WTC11 (cell line): Measurements from ENCODE around the gene CLIP2. TPM values are rescaled to one million over a fixed set of nuclear protein-coding genes. Genes with fewer than 3 reads are reported as not detected.

Source experiments
- ATAC-seq: fragments of 200-7000 bp; cut with Tn5 transposase; 2 replicates; pipeline ENCODE4 v1.10.0; 2021; ENCODE audit warnings: mild to moderate bottlenecking, moderate library complexity
- CTCF ChIA-PET: fragments of 300-600 bp; sonication (Branson Sonifier 250); formaldehyde crosslinking; loops from one replicate; lab custom pipeline; 2021; ENCODE audit warnings: antibody characterized with exemption; lab: Charles Lee
- POLR2A ChIA-PET: fragments of 350-600 bp; sonication (Branson Sonifier 250); formaldehyde crosslinking; loops from one replicate; lab custom pipeline; 2021; ENCODE audit warnings: antibody characterized with exemption; lab: Charles Lee
- DNase-seq: peaks from one replicate; pipeline ENCODE4 v3.0.0; 2021; ENCODE audit warnings: low spot score
- H3K27ac Mint-ChIP-seq: 2 replicates; pipeline ENCODE4 v1.8.0; 2021; ENCODE audit warnings: mixed read lengths
- H3K27me3 Mint-ChIP-seq: 2 replicates; pipeline ENCODE4 v1.8.0; 2021; ENCODE audit warnings: low read depth, mild to moderate bottlenecking, moderate library complexity, mixed read lengths
- H3K36me3 Mint-ChIP-seq: 2 replicates; pipeline ENCODE4 v1.8.0; 2021; ENCODE audit warnings: mixed read lengths
- H3K4me1 Mint-ChIP-seq: 2 replicates; pipeline ENCODE4 v1.8.0; 2022; ENCODE audit warnings: mixed read lengths
- H3K4me3 Mint-ChIP-seq: 2 replicates; pipeline ENCODE4 v1.8.0; 2021; ENCODE audit warnings: mild to moderate bottlenecking, moderate library complexity, mixed read lengths
- H3K9me3 Mint-ChIP-seq: 2 replicates; pipeline ENCODE4 v1.8.0; 2021; ENCODE audit warnings: mixed read lengths
- CREB1 ChIP-seq: sonication (generic); formaldehyde crosslinking; IDR thresholded peaks from 2 replicates; pipeline ENCODE4 v1.8.0; 2023; ENCODE audit warnings: mild to moderate bottlenecking, missing genetic modification reagents
- EMX1 ChIP-seq: fragments of 250-450 bp; sonication (Bioruptor Pico); IDR thresholded peaks from 2 replicates; pipeline ENCODE4 v1.8.0; 2021; ENCODE audit warnings: mild to moderate bottlenecking
- ESRRA ChIP-seq: sonication (generic); formaldehyde crosslinking; IDR thresholded peaks from 2 replicates; pipeline ENCODE4 v1.8.1; 2022; ENCODE audit warnings: mild to moderate bottlenecking, missing genetic modification reagents, borderline replicate concordance
- ETV6 ChIP-seq: sonication (generic); formaldehyde crosslinking; IDR thresholded peaks from 2 replicates; pipeline ENCODE4 v1.8.1; 2022; ENCODE audit warnings: mild to moderate bottlenecking, missing genetic modification reagents
- GABPB1 ChIP-seq: sonication (generic); formaldehyde crosslinking; IDR thresholded peaks from 2 replicates; pipeline ENCODE4 v1.8.1; 2023; ENCODE audit warnings: mild to moderate bottlenecking, missing genetic modification reagents
- GRHL2 ChIP-seq: fragments of 250-450 bp; sonication (Bioruptor Pico); IDR thresholded peaks from 2 replicates; pipeline ENCODE4 v1.8.0; 2022; ENCODE audit warnings: mild to moderate bottlenecking, moderate library complexity; ENCODE audit not compliant: insufficient replicate concordance, severe bottlenecking
- GTF2I ChIP-seq: fragments of 250-450 bp; sonication (Bioruptor Pico); conservative IDR thresholded peaks from 2 replicates; pipeline ENCODE4 v1.4.0; 2021; ENCODE audit warnings: mild to moderate bottlenecking
- IRF1 ChIP-seq: sonication (generic); formaldehyde crosslinking; IDR thresholded peaks from 2 replicates; pipeline ENCODE4 v1.8.0; 2023; ENCODE audit warnings: missing genetic modification reagents
- JAZF1 ChIP-seq: fragments of 250-450 bp; sonication (Bioruptor Pico); IDR thresholded peaks from 2 replicates; pipeline ENCODE4 v1.9.0; 2021; ENCODE audit warnings: moderate library complexity, mild to moderate bottlenecking, inconsistent platforms
- JUN ChIP-seq: sonication (generic); formaldehyde crosslinking; IDR thresholded peaks from 2 replicates; pipeline ENCODE4 v1.8.0; 2023; ENCODE audit warnings: mild to moderate bottlenecking, missing genetic modification reagents
- NFYB ChIP-seq: sonication (generic); formaldehyde crosslinking; conservative IDR thresholded peaks from 2 replicates; pipeline ENCODE4 v1.8.0; 2022; ENCODE audit warnings: low read depth, missing genetic modification reagents
- NR2C2 ChIP-seq: sonication (generic); formaldehyde crosslinking; IDR thresholded peaks from 2 replicates; pipeline ENCODE4 v1.8.0; 2022; ENCODE audit warnings: mild to moderate bottlenecking, missing genetic modification reagents
- SMAD4 ChIP-seq: sonication (generic); formaldehyde crosslinking; IDR thresholded peaks from 2 replicates; pipeline ENCODE4 v1.8.0; 2022; ENCODE audit warnings: mild to moderate bottlenecking, missing genetic modification reagents
- SP1 ChIP-seq: sonication (generic); formaldehyde crosslinking; conservative IDR thresholded peaks from 2 replicates; pipeline ENCODE4 v1.8.1; 2022; ENCODE audit warnings: missing genetic modification reagents
- STAT6 ChIP-seq: sonication (generic); formaldehyde crosslinking; conservative IDR thresholded peaks from 2 replicates; pipeline ENCODE4 v1.8.1; 2023; ENCODE audit warnings: mild to moderate bottlenecking, low read depth, missing genetic modification reagents, moderate library complexity
- TP53 ChIP-seq: sonication (generic); formaldehyde crosslinking; IDR thresholded peaks from 2 replicates; pipeline ENCODE4 v1.8.1; 2023; ENCODE audit warnings: mild to moderate bottlenecking, missing genetic modification reagents
- ZNF138 ChIP-seq: sonication (generic); formaldehyde crosslinking; conservative IDR thresholded peaks from 2 replicates; pipeline ENCODE4 v1.8.1; 2022; ENCODE audit warnings: mild to moderate bottlenecking, moderate library complexity, missing genetic modification reagents
- ZNF232 ChIP-seq: sonication (generic); formaldehyde crosslinking; IDR thresholded peaks from 2 replicates; pipeline ENCODE4 v1.8.0; 2022; ENCODE audit warnings: mild to moderate bottlenecking, missing genetic modification reagents
- ZNF317 ChIP-seq: sonication (generic); formaldehyde crosslinking; IDR thresholded peaks from 2 replicates; pipeline ENCODE4 v1.8.1; 2023; ENCODE audit warnings: low read depth, mild to moderate bottlenecking, moderate library complexity, missing genetic modification reagents, borderline replicate concordance
- ZNF416 ChIP-seq: fragments of 250-450 bp; sonication (Bioruptor Pico); IDR thresholded peaks from 2 replicates; pipeline ENCODE4 v1.9.0; 2021; ENCODE audit warnings: mild to moderate bottlenecking, inconsistent platforms
- ZNF423 ChIP-seq: fragments of 250-450 bp; sonication (Bioruptor Pico); IDR thresholded peaks from 2 replicates; pipeline ENCODE4 v2.1.2; 2022; ENCODE audit warnings: mild to moderate bottlenecking, moderate library complexity
- ZNF671 ChIP-seq: fragments of 250-450 bp; sonication (Bioruptor Pico); IDR thresholded peaks from 2 replicates; pipeline ENCODE4 v1.8.0; 2021; ENCODE audit warnings: mild to moderate bottlenecking
- total RNA-seq: library from RNA; stranded (reverse); gene quantifications from 3 replicates; pipeline ENCODE4 v1.2.3, GENCODE V29; 2021
- TF ChIP-seq, protein P1 (sequence below): sonication (generic); formaldehyde crosslinking; IDR thresholded peaks from 2 replicates; pipeline ENCODE4 v1.8.0; 2022; ENCODE audit warnings: mild to moderate bottlenecking, missing genetic modification reagents

The CLIP2 gene
- total RNA-seq, 1 experiment from 2014 or later: 48.1 TPM

DNA sequence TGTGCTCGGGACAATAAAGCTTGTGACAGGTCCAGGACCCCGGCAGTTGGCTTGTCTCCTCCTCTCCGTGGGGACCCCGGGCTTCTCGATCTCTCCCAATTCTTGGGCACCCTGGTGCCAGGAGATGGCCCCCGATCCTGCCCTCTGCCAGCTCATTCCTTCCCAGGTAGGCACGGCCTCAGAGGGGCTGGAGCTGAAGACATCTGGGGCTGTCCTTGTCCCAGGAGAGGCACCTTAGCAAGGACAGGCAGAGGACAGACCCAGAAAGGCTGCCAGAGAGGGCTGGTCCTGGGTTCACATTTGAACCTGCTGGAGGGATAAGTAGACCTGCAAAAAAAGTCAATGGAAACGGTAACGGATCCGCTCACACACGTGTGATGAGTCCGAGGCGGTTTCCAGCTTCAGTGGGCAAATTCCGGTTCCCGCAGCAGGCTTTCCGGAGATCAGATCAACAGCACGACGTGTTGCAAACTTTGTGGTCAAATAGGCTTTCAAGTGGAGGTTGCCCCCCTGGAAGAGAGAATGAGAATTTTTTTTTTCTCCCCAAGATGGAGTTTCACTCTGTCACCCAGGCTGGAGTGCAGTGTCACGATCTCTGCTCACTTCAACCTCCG is 116.8 kb downstream of the CLIP2 start:
- POLR2A ChIA-PET: interaction anchor here (0.5 to 0.7 kb wide), 3 partner anchors 15 to 252 kb away, joined by 3 to 7 read pairs (median 3); partner anchors contain the start of gene GTF2I

GRCh38 chr7:74407958-74408357 is 118.8 kb downstream of the CLIP2 start:
- peaks cover 5% of the 10 kb centered on the region; the same call in 1 of the 2 replicates for H3K4me1 Mint-ChIP-seq
- peaks cover 4% of the 10 kb centered on the region for H3K36me3 Mint-ChIP-seq
- peaks cover 3% of the 10 kb centered on the region; the same call in 1 of the 2 replicates for H3K27me3 Mint-ChIP-seq
- no peak overlapping the region for H3K4me3 Mint-ChIP-seq
- H3K27ac Mint-ChIP-seq: no peak overlapping the region
- ATAC-seq (no peak), DNase-seq (no peak)
- no peaks in the 10 kb centered on the region for H3K9me3 Mint-ChIP-seq
- POLR2A ChIA-PET: interaction anchor here (0.7 kb wide), 1 partner anchor 72 kb away, joined by 4 read pairs; no protein-coding TSS in a partner anchor
- CTCF ChIA-PET: interaction anchor here (1.0 to 10.3 kb wide), 3 partner anchors 10 to 205 kb away, joined by 3 to 275 read pairs (median 5); no protein-coding TSS in a partner anchor
- no peak for TF ChIP-seq SMAD4 (CRISPR knock-in tag)
- TF ChIP-seq IRF1 (CRISPR knock-in tag): no peak
- TF ChIP-seq JAZF1: no peak
- TF ChIP-seq STAT6: no peak
- TF ChIP-seq TP53 (CRISPR knock-in tag): no peak
- no peak for TF ChIP-seq GTF2I (CRISPR knock-in tag)
- no peak for TF ChIP-seq ZNF416 (CRISPR knock-in tag)
- no peak for TF ChIP-seq ETV6 (CRISPR knock-in tag)
- TF ChIP-seq SP1 (CRISPR knock-in tag): no peak
- TF ChIP-seq NFYB (CRISPR knock-in tag): no peak
- TF ChIP-seq ZNF671 (CRISPR knock-in tag): no peak
- TF ChIP-seq ZNF138 (CRISPR knock-in tag): no peak
- no peak for TF ChIP-seq GABPB1
- TF ChIP-seq EMX1 (CRISPR knock-in tag): no peak
- TF ChIP-seq, protein P1, sequence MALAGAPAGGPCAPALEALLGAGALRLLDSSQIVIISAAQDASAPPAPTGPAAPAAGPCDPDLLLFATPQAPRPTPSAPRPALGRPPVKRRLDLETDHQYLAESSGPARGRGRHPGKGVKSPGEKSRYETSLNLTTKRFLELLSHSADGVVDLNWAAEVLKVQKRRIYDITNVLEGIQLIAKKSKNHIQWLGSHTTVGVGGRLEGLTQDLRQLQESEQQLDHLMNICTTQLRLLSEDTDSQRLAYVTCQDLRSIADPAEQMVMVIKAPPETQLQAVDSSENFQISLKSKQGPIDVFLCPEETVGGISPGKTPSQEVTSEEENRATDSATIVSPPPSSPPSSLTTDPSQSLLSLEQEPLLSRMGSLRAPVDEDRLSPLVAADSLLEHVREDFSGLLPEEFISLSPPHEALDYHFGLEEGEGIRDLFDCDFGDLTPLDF: no peak
- TF ChIP-seq ZNF232 (CRISPR knock-in tag): no peak
- TF ChIP-seq ESRRA (CRISPR knock-in tag): no peak

More for the DNA sequence above, 116.8 kb downstream of the CLIP2 start:
- H3K36me3 Mint-ChIP-seq: peaks cover 8% of the 10 kb centered on the region
- no peak overlapping the region for H3K27ac Mint-ChIP-seq
- TF ChIP-seq NR2C2 (no peak), JUN (CRISPR knock-in tag) (no peak), CREB1 (CRISPR knock-in tag) (no peak), ZNF671 (CRISPR knock-in tag) (no peak), ZNF317 (no peak), ZNF423 (CRISPR knock-in tag) (no peak), GRHL2 (CRISPR knock-in tag) (no peak)
- H3K4me3 Mint-ChIP-seq: no peak overlapping the region
- CTCF ChIA-PET: interaction anchor here (0.5 to 10.3 kb wide), 79 partner anchors 11 to 692 kb away, joined by 3 to 275 read pairs (median 4); partner anchors contain the start of gene LIMK1
- H3K9me3 Mint-ChIP-seq: no peaks in the 10 kb centered on the region
- no peak for DNase-seq
- peaks cover 5% of the 10 kb centered on the region; the same call in 1 of the 2 replicates for H3K4me1 Mint-ChIP-seq
- ATAC-seq: no peak
- H3K27me3 Mint-ChIP-seq: peaks cover 3% of the 10 kb centered on the region; the same call in 1 of the 2 replicates
